ENCODE data around the gene H6PD.
A peak's percentile ranks its signal among the peaks of the same experiment; 100 is the strongest.

H6PD gene

DNA sequence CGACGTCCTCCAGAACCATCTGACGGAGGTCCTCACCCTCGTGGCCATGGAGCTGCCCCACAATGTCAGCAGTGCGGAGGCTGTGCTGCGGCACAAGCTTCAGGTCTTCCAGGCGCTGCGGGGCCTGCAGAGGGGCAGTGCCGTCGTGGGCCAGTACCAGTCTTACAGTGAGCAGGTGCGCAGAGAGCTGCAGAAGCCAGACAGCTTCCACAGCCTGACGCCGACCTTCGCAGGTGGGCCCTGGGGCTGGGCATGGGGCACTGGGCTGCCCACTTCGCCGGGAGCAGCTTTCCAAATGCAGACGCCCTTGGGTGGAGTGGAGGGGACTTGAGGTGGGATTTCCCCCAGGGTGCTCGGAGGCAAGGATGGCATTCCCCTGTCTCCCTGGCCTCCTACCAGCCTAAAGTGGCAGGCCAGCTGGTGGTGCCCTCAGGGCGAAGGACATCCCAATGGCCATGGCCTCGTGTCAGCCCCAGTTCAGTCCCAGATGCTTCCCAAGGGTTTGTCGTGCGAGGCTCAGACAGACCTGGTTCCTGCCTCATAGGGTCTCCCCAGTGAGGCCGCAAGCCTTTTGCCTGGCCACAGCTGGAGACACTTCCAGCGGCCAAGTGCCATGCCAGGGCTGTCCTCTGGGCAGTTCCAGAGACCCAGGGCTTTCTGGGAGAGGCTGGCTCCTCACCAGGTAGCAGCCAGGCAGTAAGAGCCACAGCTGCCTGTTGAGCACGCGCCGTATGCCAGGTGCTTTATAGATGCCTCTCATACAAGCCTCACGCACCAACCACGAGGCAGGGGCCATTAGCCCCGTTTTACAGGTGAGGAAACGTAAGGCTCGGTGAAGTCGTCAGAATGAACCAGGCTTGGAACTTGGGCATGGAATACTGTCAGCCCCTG lies 27.8 kb downstream of the H6PD start:
- DNase-seq: no peak

DNA sequence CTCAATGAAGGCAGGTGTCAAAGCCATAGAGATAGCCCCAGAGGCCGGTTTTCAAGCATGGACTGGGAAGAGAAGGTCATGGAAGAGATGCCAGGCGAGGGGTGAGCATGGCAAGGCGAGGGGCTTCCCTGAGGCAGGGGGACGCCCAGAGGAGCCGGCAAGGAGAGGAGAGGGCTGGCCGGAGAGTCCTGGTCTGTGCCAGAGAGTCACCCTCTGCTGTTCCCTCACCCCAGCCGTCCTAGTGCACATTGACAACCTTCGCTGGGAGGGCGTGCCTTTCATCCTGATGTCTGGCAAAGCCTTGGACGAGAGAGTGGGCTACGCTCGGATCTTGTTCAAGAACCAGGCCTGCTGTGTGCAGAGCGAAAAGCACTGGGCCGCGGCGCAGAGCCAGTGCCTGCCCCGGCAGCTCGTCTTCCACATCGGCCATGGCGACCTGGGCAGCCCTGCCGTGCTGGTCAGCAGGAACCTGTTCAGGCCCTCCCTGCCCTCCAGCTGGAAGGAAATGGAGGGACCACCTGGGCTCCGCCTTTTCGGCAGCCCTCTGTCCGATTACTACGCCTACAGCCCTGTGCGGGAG lies 28.8 kb downstream of the H6PD start:
- no peak for DNase-seq

GRCh38 chr1:9263984-9264872 lies 29.7 kb downstream of the H6PD start:
- DNase-seq: no peak

- DNase-seq: no peak
Measured at GRCh38 chr1:9265037-9265436, 30.5 kb downstream of the H6PD start.

GRCh38 chr1:9265968-9266367 lies 31.4 kb downstream of the H6PD start:
- peak; percentile 13 for DNase-seq

- DNase-seq: no peak
Measured at GRCh38 chr1:9267352-9267686, 32.7 kb downstream of the H6PD start.

DNA sequence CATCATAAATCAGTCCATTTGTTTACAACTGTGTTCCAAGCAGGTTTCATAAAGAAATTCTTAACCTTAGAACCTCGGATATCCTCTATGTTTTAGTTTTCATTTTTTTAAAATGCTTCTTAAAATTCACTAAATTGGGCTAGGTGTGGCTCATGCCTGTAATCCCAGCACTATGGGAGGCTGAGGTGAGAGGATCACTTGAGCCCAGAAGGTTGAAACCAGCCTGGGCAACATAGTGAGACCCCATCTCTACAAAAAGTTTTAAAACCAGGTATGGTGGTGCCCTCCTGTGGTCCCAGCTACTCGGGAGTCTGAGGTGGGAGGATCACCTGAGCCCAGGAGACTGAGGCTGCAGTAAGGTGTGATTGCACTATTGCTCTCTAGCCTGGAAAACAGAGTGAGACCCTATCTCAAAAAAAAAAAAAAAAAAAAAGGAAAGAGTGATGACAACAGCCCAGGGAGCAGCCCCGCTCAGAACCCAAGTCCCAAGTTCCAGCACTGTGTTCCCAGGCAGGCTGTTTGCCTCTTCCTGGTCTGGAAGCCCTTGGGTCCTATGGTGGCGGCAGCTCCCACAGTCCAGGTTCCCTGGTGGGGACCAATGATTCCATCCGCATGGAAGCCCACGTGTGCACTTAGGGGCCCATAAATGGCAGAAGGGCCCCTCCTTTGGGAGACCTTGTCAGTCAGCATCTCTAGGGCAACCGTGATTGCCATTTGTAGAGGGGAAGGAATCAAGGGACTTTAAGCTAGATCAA lies 33.4 kb downstream of the H6PD start:
- DNase-seq: no peak

- DNase-seq: no peak
Measured at GRCh38 chr1:9269078-9269501, 34.5 kb downstream of the H6PD start.

DNA sequence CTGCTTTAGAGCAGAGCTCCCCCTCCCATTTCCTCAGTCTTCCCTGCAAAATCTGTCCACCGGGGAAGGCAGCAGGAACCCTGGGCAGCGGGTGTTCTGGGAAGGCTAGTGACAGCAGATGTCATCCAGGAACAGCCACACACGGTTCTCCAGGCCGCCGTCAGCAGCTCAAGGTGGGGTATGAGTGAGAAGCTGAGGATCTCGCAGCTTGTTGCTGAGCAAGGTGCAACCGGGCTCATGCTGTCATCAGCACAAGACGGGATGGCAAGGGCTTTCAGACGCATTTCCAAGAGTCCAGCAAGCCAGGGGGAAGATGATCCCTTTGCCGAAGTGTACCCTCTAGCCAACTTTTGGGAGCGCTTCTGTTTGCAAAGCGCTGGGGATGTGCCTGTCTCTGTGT lies 35.1 kb downstream of the H6PD start:
- no peak for DNase-seq

- no peak for DNase-seq
Measured at GRCh38 chr1:9270290-9270883, 35.8 kb downstream of the H6PD start.

GRCh38 chr1:9271283-9271682 lies 36.7 kb downstream of the H6PD start:
- no peak for DNase-seq

GRCh38 chr1:9271861-9272595 lies 37.5 kb downstream of the H6PD start:
- DNase-seq: no peak

DNA sequence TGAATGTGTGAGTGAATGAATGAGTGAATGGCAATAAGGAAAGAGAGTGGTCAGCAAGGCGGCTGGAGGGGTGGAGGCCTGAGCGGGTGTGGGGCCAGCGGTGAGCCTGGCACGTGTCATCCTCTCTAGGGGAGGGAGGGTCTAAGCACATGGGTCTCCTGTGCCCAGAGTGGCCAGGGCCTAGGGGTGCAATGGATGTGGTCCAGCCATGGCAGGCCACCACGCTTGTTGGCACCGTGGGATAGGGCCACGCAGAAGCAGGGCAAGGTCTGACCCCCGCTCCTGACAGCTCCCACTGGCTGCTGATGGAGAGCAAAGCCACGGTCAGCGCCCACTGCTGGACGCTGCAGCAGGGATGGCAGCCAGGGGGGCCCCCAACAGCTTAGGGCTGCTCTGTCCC lies 38.6 kb downstream of the H6PD start:
- no peak for DNase-seq

DNA sequence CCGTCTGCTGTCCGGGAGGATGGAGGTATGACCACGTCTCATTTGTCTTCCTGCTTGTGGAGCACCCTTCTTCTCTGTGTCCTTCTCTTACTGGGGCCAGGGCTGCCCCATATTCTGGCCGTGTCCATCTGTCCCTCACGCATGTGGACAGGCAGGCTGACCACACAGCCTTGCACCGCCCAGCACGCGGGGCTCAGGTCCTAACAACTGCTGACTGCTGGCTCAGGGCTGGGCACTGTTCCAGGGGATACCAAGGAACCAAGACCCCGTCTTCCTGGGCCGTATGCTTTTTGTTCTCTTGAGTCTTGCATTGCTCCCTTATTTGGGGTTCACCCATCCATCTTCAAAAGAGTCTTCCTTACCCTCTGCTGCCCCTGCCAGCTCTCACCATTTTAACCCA lies 40.6 kb downstream of the H6PD start:
- no peak for DNase-seq

DNA sequence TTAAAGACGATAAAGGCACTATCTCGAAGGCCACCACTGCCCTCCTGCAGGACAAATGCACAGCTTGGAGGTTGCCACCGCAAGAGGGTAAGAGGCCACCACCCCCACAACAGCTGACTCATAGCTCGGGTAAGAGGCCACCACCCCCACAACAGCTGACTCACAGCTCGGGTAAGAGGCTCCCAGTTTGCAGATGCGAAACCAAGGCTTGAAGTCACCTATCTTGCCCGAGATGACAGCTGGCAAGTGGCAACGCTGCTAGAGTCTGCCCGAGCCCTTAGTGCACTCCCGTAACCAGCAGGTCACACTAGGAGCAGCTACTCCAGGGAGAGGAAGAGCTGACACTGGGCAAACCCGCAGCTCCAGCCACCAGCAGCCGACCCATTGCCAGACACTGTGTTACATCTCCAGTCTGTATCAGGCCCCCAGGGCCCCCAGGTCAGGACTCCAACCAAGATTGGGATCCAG lies 41.0 kb downstream of the H6PD start:
- DNase-seq: peak; percentile 93

- DNase-seq: no peak
Measured at GRCh38 chr1:9278116-9278515, 43.5 kb downstream of the H6PD start.

DNA sequence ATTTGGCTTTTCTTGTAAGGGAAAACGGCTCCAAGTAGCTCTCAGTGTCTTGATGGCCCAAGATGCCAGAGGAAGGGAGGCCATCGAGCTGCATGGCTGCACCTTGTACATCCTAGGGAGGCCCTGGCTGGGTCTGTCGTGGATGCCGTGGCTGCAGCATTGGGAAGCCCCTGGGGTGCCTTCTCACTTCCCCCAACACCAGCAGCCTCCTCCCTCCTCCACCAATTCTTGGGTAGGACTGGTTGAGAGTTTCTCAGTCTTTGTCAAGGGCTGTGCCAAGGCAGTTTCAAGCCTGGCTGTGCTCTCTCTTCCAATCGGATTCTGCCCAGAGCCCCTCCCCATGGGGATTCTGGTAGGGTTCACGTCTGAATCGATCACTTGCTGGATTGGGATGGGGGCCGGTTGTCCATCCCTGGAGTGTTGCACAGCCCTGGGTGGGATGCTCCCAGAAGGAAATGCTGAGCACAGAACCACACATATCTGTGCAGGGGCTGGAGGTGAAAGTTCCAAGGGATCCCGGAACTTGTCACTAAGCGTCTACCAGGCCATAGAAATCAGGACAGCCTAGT lies 44.1 kb downstream of the H6PD start:
- DNase-seq: no peak

- DNase-seq: no peak
Measured at GRCh38 chr1:9279172-9279840, 44.7 kb downstream of the H6PD start.

DNA sequence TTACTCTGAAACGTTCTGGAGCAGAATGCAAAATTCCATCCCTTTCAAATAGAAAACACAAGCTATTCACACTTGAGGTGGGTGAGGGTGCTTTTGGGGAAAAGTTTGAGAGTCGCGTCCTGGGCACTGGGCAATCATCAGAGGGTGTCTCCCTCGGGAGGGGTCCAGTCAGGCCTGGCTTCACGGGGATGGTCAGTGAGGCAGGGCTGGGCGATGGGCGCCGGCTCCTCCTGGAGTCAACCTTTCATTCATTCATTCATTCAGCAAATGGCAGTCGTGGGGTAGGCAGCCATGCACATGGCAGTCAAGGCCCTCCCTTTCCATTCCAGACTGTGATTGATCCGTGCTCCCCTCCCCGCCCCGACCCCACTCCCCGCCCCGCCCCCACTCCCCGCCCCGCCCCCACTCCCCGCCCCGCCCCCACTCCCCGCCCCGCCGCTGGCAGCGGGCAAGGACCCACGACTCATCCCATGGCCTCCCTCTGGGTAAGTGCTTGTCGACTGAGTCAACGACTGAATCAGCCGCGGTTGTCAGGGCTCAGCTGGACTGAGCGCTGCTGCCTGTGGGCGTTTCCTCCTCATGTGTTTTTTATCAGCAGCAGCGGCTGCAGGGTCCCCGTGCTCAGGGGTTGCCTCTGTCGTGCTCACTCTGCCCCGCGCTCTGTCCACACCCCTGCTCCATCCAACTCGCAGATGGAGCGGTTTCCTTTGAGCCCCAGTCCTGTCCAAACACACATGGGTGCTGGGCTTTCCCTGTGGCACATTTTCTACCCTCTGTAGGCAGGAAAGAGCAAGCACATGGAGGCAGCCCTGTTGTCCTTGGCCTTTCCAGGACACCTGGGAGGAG lies 45.7 kb downstream of the H6PD start:
- peak; percentile 83 for DNase-seq

All from hematopoietic multipotent progenitor cell treated with erythropoietin and hydrocortisone succinate and interleukin-3 and kit ligand, for 6 days (in vitro differentiated cells).